Mucosa of stomach (tissue), 1 donor: ENCODE measurements around the gene PLXDC2.

Experiments used
- H3K27me3 ChIP-seq: one replicate; pipeline ENCODE4 v1.7.0; 2013; ENCODE audit warnings: mild to moderate bottlenecking, low read length; ENCODE audit not compliant: control insufficient read depth, insufficient read depth
- H3K36me3 ChIP-seq: one replicate; pipeline ENCODE4 v1.7.0; 2013; ENCODE audit warnings: low read length; ENCODE audit not compliant: control insufficient read depth, insufficient read depth
- H3K4me1 ChIP-seq: one replicate; pipeline ENCODE4 v1.7.0; 2013; ENCODE audit warnings: mild to moderate bottlenecking, low read length; ENCODE audit not compliant: control insufficient read depth, insufficient read depth
- H3K4me3 ChIP-seq: one replicate; pipeline ENCODE4 v1.7.0; 2013; ENCODE audit warnings: low read length
- H3K9ac ChIP-seq: one replicate; pipeline ENCODE4 v1.7.0; 2013; ENCODE audit warnings: mild to moderate bottlenecking, low read length, moderate library complexity
- H3K9me3 ChIP-seq: one replicate; pipeline ENCODE4 v1.7.0; 2013; ENCODE audit warnings: mild to moderate bottlenecking, low read length, moderate library complexity; ENCODE audit not compliant: control insufficient read depth
- donor health status: Pancreatic carcinoma.

Gene PLXDC2

DNA sequence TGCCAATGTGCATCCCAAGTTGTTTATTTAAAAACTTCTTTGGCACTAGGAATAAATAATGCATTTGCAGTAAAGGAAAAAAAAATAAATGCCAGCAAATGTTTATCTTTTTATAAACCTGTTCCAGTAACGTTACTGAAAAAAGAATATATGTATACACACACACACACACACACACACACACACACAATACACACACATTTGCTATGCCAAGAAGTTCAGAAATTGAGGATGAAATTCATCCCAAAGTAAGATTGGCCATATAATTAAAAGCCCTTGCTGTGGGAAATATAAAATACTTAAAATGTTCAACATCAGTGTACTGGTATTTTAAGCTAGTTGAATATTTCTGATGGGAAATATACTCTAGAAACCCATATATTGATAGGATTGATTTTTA, 2.6 kb downstream of the PLXDC2 start:
- Histone ChIP-seq H3K9me3 (no peaks in the 10 kb centered on the region), H3K4me1 (no peaks in the 10 kb centered on the region), H3K36me3 (no peaks in the 10 kb centered on the region), H3K27me3 (peaks cover 42% of the 10 kb centered on the region), H3K4me3 (no peak overlapping the region), H3K9ac (no peak overlapping the region)

DNA sequence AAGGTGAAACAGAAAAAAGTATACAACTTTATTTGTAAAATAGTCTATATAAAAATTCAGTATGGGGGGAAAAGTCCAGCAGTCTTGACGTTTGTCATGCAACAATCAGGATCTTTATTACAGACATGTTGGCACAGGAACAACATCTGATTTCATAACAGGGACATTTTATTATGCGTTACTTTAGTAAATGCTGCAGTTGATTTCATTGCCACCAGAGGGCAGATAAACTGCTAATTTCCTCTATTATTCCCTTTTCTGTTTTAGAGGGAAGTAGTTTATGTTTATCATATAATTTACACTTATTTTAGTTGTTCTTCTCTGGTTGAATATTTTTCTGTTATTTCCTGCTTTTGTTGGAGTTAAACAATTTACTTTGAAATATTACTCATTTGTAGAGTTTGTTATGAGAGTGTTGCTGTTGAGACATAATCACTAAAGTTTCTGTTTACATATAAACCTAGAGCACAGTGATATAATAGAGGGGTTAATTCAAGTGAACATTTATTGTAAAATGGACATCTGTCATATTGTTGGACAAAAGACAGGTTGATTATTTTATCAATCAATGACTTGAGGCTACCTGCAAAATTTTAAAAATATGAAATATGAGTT, 3.3 kb downstream of the PLXDC2 start:
- Histone ChIP-seq H3K9me3 (no peaks in the 10 kb centered on the region), H3K27me3 (peaks cover 39% of the 10 kb centered on the region), H3K36me3 (no peaks in the 10 kb centered on the region), H3K9ac (no peak overlapping the region), H3K4me3 (no peak overlapping the region), H3K4me1 (no peaks in the 10 kb centered on the region)

DNA sequence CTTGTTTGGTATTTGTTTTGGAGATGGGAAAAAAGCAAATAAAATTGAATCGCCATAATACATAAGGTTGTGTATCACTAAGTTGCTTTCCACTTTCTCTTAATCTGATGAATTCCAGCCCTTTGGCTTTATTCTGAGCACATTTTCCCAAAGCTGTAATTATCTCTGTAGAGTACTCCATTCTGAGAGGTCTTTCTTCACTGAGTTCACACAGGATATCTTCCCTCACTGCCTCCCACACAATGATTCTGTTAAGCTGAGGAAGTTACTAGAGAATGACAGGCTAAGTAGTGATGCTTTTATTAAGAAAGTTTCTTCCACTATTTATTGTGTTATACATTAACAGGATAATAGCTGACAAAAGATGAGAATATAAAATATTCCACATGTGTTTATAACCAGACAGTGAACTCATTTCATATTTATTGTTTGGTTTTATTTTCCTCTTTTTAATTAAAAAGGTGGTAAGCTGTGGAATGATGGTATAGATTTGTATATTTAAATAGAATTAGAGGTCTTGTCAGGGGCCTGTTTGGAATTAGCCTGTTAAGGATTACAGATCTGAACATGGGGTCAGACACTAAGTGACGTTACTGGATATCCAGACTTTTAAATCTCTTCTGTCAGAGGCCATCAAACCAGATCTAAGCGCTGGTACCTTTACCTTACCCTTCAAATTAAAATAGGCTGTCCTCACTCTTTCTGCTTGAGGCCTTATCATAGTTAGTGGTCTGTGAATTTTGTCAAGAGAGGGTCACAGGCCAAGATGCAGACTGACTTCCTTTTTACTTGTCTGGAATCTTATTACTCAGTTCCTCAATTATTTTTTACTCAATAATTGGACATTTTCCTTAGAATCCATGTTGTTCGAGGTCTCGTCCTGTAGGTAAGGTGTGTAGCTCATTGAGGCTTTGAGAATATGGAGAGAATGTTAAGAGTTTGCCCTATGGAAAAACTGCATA, 8.4 kb downstream of the PLXDC2 start:
- Histone ChIP-seq H3K4me3 (no peak overlapping the region), H3K36me3 (no peaks in the 10 kb centered on the region), H3K9me3 (no peaks in the 10 kb centered on the region), H3K4me1 (no peaks in the 10 kb centered on the region), H3K9ac (no peak overlapping the region), H3K27me3 (no peaks in the 10 kb centered on the region)

DNA sequence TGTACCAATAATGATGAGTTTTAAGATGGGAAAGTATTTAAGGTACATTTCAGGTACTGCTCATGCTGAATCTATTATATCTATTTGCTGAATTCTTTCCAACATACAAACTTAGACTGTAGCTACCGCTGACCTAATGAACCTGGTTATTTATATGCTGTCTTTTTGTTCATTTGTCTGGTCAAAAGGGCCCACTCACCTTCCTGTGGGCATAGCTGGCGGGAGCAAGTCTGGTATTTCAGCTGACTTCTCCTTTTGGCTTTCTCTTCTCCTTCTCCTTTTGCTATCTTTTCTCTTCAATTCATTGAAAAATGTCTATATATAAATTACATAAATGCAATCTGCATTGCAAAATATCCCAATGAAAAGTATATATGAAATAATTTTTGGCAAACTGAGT, 9.5 kb downstream of the PLXDC2 start:
- H3K36me3 ChIP-seq = no peaks in the 10 kb centered on the region

DNA sequence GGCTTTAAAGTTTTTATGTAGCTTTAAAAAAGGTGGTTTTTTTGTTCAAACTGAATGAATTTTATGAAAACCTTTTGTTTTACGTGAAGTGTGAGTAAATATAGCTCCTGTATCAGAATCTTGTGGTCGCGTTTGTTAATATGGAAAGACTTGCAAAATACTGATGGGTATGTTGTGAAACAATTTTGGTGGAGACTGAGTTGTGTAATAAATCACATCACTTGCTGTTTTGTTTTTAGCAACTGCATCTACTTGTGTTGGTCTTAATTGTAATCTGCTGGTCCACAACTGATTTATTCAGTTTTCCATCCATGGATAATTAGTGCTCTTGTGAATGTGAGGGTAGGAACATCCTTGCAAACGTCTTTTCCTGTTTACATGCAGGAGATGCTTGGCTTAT, 10.5 kb downstream of the PLXDC2 start:
- H3K9ac ChIP-seq = no peak overlapping the region
- no peaks in the 10 kb centered on the region for H3K9me3 ChIP-seq
- H3K27me3 ChIP-seq = no peaks in the 10 kb centered on the region
- H3K4me3 ChIP-seq = no peak overlapping the region
- no peaks in the 10 kb centered on the region for H3K36me3 ChIP-seq
- H3K4me1 ChIP-seq = no peaks in the 10 kb centered on the region

More for the DNA sequence above, 9.5 kb downstream of the PLXDC2 start:
- Histone ChIP-seq H3K4me3 (no peak overlapping the region), H3K9ac (no peak overlapping the region), H3K4me1 (no peaks in the 10 kb centered on the region), H3K9me3 (no peaks in the 10 kb centered on the region), H3K27me3 (no peaks in the 10 kb centered on the region)

DNA sequence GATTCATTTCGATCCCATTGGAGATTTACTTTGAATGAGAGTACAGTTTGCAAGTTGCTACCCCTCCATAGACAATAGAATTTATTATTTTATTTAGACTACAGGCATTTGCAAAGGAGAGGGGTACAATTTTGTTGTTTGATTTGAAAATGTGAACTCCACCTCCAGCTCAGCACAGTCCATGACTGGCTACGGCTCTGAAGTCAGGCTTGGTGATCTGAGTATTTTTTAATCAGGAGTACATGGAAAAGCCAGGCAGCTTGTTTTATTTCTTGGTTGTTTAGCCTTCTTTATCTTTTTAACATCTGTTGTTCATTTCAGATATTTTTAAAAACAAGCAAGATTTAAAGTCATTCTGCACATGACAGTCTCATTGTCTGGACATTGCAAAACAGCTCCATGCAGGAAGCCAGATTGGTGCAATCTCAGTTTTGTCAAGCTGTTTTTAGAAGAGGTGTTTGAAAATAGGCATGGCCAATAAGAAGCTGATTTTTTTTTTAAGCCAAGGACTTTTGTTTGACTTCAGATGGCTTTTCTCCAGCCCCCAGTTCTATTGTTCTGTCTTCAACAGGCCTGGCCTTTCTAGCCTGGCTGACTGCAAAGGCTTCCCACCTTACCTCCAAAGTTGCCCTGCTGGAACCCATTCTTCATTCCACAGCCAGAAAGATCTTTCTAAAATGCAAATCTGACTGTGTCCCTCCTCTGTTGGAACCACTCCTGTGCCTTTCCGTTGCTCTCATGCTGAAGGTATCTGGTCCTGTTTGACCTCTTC, 12.2 kb downstream of the PLXDC2 start:
- no peak overlapping the region for H3K9ac ChIP-seq
- H3K27me3 ChIP-seq = no peaks in the 10 kb centered on the region
- H3K4me3 ChIP-seq = no peak overlapping the region
- no peaks in the 10 kb centered on the region for H3K4me1 ChIP-seq
- no peaks in the 10 kb centered on the region for H3K36me3 ChIP-seq
- H3K9me3 ChIP-seq = no peaks in the 10 kb centered on the region

DNA sequence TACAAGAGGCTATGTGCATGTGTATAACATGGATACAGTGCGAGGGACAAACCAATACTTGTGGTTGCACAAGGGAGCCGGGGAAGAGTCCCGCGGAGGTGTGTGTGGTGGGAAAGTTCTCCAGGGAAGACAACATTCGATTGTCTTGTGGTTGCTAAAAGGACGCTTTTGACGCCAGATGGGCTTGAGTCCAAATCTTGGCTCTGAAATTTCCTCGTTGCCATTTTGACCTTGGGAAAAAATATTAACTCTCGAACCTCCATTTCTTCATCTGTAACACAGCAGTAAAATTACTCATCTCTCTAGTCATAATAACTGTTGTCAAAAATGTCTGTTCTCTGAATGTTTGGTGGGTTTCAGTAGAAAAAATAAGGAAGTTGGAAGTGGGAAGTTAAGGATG, 16.5 kb downstream of the PLXDC2 start:
- no peaks in the 10 kb centered on the region for H3K36me3 ChIP-seq
- no peak overlapping the region for H3K9ac ChIP-seq
- no peaks in the 10 kb centered on the region for H3K4me1 ChIP-seq
- no peaks in the 10 kb centered on the region for H3K27me3 ChIP-seq
- H3K4me3 ChIP-seq = no peak overlapping the region
- no peaks in the 10 kb centered on the region for H3K9me3 ChIP-seq

DNA sequence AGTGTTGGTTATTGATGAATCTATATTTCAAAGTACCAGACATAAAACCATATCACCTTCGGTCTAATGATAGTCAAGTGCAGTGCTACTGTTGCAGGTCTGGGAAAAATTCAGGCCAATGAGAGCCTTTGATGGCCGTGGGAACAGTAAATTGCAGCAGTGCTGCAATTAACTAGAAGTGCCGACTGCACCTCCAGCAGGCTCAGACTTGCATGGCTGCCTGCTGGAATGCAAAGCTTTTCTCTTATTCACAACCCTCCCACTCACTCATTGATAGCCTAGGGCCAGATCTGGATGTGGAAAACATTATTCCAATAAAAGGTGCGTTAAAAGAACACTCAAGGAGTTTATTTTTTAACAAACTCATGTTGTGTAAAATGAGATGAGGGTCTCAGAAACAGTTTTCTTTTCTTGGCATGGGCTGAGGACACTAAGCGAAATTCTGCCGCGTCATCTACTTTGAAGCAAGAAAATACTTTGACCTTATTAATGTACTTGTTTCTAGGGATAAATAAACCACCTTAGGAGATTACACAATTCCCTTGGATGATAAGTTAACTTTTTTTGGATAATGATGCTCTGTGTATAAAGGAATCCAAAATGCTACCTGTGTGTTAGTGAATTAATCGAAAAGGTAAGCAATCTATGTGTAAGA, 17.1 kb downstream of the PLXDC2 start:
- no peaks in the 10 kb centered on the region for H3K27me3 ChIP-seq
- no peak overlapping the region for H3K9ac ChIP-seq
- H3K4me3 ChIP-seq = no peak overlapping the region
- no peaks in the 10 kb centered on the region for H3K9me3 ChIP-seq
- H3K4me1 ChIP-seq = no peaks in the 10 kb centered on the region
- no peaks in the 10 kb centered on the region for H3K36me3 ChIP-seq

DNA sequence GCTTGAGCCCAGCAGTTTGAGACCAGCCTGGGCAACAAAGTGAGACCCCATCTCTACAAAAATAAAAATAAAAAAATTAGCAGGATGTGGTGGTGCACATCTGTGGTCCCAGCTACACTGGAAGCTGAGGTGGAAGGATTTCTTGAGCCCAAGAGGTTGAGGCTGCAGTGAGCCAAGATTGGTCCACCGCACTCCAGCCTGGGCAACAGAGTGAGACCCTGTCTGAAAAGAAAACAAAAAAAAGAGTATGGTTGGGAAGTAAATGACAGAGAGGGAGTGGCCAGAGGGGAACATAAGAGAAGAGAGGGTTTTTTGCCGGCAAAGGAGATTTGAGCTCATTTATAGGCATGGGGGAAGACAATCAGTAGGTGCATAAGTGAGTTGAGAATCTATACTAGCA, 19.7 kb downstream of the PLXDC2 start:
- H3K9ac ChIP-seq = no peak overlapping the region
- H3K27me3 ChIP-seq = no peaks in the 10 kb centered on the region
- H3K36me3 ChIP-seq = no peaks in the 10 kb centered on the region
- no peaks in the 10 kb centered on the region for H3K4me1 ChIP-seq
- no peak overlapping the region for H3K4me3 ChIP-seq
- no peaks in the 10 kb centered on the region for H3K9me3 ChIP-seq

DNA sequence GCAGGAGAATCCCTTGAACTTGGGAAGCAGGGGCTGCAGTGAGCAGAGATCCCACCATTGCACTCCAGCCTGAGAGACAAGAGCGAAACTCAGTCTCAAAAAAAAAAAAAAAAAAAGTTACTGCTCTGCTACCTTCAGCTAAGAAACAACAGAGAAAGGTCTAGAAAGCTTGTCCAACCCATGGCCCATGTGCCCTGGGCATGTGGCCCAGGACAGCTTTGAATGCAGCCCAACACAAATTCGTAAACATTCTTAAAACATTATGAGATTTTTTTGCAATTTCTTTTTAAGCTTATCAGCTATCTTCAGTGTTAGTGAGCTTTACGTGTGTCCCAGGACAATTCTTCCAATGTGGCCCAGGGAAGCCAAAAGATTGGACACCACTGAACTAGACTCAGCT, 22.9 kb downstream of the PLXDC2 start:
- H3K36me3 ChIP-seq = no peaks in the 10 kb centered on the region
- no peak overlapping the region for H3K9ac ChIP-seq
- no peak overlapping the region for H3K4me3 ChIP-seq
- H3K27me3 ChIP-seq = no peaks in the 10 kb centered on the region
- no peaks in the 10 kb centered on the region for H3K9me3 ChIP-seq
- H3K4me1 ChIP-seq = no peaks in the 10 kb centered on the region

DNA sequence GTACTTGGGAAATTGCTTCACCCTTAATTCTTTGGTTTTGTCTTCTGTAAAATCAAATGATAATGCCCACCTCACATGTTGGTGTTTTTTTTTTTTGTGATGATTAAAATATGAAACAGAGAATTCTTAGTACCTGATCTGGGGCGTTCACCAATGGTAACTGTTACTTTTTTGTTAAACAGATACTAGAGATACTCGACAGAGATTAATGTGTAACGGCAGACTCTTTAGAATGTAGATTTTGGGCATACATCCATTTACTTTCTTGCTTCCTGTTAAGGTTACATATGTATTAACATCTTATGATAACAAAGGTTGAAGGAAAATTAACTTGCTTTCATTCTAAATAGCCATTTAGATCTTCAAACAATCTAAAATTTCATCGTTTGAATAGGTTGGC, 23.3 kb downstream of the PLXDC2 start:
- H3K9ac ChIP-seq = no peak overlapping the region
- H3K36me3 ChIP-seq = no peaks in the 10 kb centered on the region
- H3K4me3 ChIP-seq = no peak overlapping the region
- no peaks in the 10 kb centered on the region for H3K9me3 ChIP-seq
- no peaks in the 10 kb centered on the region for H3K27me3 ChIP-seq
- H3K4me1 ChIP-seq = no peaks in the 10 kb centered on the region
